PC-9 (cell line): ENCODE results near the gene LAP3. TPM values are rescaled to one million over a fixed set of nuclear protein-coding genes. Genes with fewer than 3 reads are reported as not detected.
A peak's percentile ranks its signal among the peaks of the same experiment; 100 is the strongest.

Source experiments
- BruUV-seq: library from RNA; stranded (reverse); fragments of 400-500 nt; replicated peaks from 2 replicates; lab custom pipeline; 2021; lab: Mats Ljungman, UMichigan
- CTCF ChIA-PET: fragments of 300-600 bp; sonication (Branson Sonifier 250); formaldehyde crosslinking; loops from one replicate; lab custom pipeline; 2022; ENCODE audit warnings: antibody characterized with exemption; lab: Charles Lee
- POLR2A ChIA-PET: fragments of 300-600 bp; sonication (Branson Sonifier 250); formaldehyde crosslinking; loops from one replicate; lab custom pipeline; 2022; ENCODE audit warnings: antibody characterized with exemption; ENCODE audit not compliant: unreplicated experiment; lab: Charles Lee
- DNase-seq, 2 experiments: peaks; one replicate each; pipeline versions ENCODE4 v3.0.0 to v3.0.0-alpha.2; 2015 to 2022; ENCODE audit warnings: mixed read lengths in 1 of 2
- H2AFZ ChIP-seq: fragments of 200-600 bp; sonication (generic); 2 replicates; pipeline ENCODE4 v1.8.1; 2017; ENCODE audit warnings: antibody characterized with exemption
- H3F3A ChIP-seq: fragments of 200-600 bp; sonication (generic); 2 replicates; pipeline ENCODE4 v1.8.1; 2017; ENCODE audit warnings: antibody characterized with exemption, mild to moderate bottlenecking, low read depth; ENCODE audit not compliant: insufficient read depth
- H3K27ac ChIP-seq: fragments of 200-600 bp; sonication (generic); 2 replicates; pipeline ENCODE4 v1.6.1; 2016; ENCODE audit warnings: mixed run types
- H3K27me3 ChIP-seq: fragments of 200-600 bp; sonication (generic); 2 replicates; pipeline ENCODE4 v1.6.1; 2016; ENCODE audit warnings: low read depth, mixed run types; ENCODE audit not compliant: insufficient read depth
- H3K36me3 ChIP-seq: fragments of 200-600 bp; sonication (generic); 2 replicates; pipeline ENCODE4 v1.6.1; 2016; ENCODE audit warnings: low read depth, mixed run types
- H3K4me1 ChIP-seq: fragments of 200-600 bp; sonication (generic); replicated peaks from 2 replicates; pipeline ENCODE4 v1.6.1; 2016; ENCODE audit warnings: mixed run types; ENCODE audit not compliant: insufficient read depth
- H3K4me2 ChIP-seq: fragments of 200-600 bp; sonication (generic); 2 replicates; pipeline ENCODE4 v1.6.1; 2017; ENCODE audit warnings: mixed run types
- H3K4me3 ChIP-seq: fragments of 200-600 bp; sonication (generic); 2 replicates; pipeline ENCODE4 v1.6.1; 2016; ENCODE audit warnings: mixed run types
- H3K79me2 ChIP-seq: fragments of 200-600 bp; sonication (generic); 2 replicates; pipeline ENCODE4 v1.6.1; 2017; ENCODE audit warnings: low read depth, mixed run types
- H3K9me2 ChIP-seq: fragments of 200-600 bp; sonication (generic); 2 replicates; pipeline ENCODE4 v1.8.1; 2017; ENCODE audit warnings: mild to moderate bottlenecking; ENCODE audit not compliant: insufficient read depth
- H3K9me3 ChIP-seq: fragments of 200-600 bp; sonication (generic); 2 replicates; pipeline ENCODE4 v1.8.1; 2016; ENCODE audit warnings: low read depth; ENCODE audit not compliant: insufficient read depth
- H4K20me1 ChIP-seq: fragments of 200-600 bp; sonication (generic); 2 replicates; pipeline ENCODE4 v1.8.1; 2017; ENCODE audit not compliant: insufficient read depth
- CTCF ChIP-seq: fragments of 200-600 bp; sonication (generic); conservative IDR thresholded peaks from 2 replicates; pipeline ENCODE4 v1.6.1; 2017; ENCODE audit warnings: mixed run types, antibody characterized with exemption, mild to moderate bottlenecking, moderate library complexity
- EZH2 ChIP-seq: fragments of 200-600 bp; sonication (generic); IDR thresholded peaks from 2 replicates; pipeline ENCODE4 v1.8.0; 2017; ENCODE audit warnings: antibody characterized with exemption, low read depth
- intact Hi-C: fragments of 100-400 bp; cut with micrococcal nuclease; formaldehyde crosslinking; loops from one replicate; pipeline ENCODE4 v1.10.0; 2022; ENCODE audit not compliant: unreplicated experiment
- total RNA-seq: library from RNA; stranded (reverse); gene quantifications from 2 replicates; pipeline ENCODE4 v1.2.3, GENCODE V29; 2021

The LAP3 gene
- total RNA-seq, 1 experiment from 2014 or later: 43.9 TPM

- ChIA-PET CTCF (no interaction called here), POLR2A (interaction anchor here (0.7 kb wide), 1 partner anchor 35 kb away, joined by 3 read pairs; no protein-coding TSS in a partner anchor)
- no peaks in the 10 kb centered on the region for H3K79me2 ChIP-seq
- H3K9me3 ChIP-seq: no peaks in the 10 kb centered on the region
- no peak for DNase-seq
- BruUV-seq: no TSS peak
- no peaks in the 10 kb centered on the region; the same call in 1 of the 2 replicates for H4K20me1 ChIP-seq
- H3K4me2 ChIP-seq: no peak overlapping the region
- intact Hi-C loops: loop anchor here (10.0 kb wide), 1 partner anchor 958 kb away; no protein-coding TSS in a partner anchor
- no peaks in the 10 kb centered on the region for H3K9me2 ChIP-seq
- H3K27me3 ChIP-seq: no peaks in the 10 kb centered on the region
- H3K4me1 ChIP-seq: no peaks in the 10 kb centered on the region
- H3K4me3 ChIP-seq: no peak overlapping the region
- no peak for TF ChIP-seq CTCF
- TF ChIP-seq EZH2: no peak
- H3K36me3 ChIP-seq: 0 out of 2 replicates have a peak, but pooled peaks cover 4% of the 10 kb centered on the region
- no peaks in the 10 kb centered on the region for H3F3A ChIP-seq
- H3K27ac ChIP-seq: no peak overlapping the region
- no peak overlapping the region for H2AFZ ChIP-seq
Measured at GRCh38 chr4:17636341-17636695, 59.3 kb downstream of the LAP3 start.

DNA sequence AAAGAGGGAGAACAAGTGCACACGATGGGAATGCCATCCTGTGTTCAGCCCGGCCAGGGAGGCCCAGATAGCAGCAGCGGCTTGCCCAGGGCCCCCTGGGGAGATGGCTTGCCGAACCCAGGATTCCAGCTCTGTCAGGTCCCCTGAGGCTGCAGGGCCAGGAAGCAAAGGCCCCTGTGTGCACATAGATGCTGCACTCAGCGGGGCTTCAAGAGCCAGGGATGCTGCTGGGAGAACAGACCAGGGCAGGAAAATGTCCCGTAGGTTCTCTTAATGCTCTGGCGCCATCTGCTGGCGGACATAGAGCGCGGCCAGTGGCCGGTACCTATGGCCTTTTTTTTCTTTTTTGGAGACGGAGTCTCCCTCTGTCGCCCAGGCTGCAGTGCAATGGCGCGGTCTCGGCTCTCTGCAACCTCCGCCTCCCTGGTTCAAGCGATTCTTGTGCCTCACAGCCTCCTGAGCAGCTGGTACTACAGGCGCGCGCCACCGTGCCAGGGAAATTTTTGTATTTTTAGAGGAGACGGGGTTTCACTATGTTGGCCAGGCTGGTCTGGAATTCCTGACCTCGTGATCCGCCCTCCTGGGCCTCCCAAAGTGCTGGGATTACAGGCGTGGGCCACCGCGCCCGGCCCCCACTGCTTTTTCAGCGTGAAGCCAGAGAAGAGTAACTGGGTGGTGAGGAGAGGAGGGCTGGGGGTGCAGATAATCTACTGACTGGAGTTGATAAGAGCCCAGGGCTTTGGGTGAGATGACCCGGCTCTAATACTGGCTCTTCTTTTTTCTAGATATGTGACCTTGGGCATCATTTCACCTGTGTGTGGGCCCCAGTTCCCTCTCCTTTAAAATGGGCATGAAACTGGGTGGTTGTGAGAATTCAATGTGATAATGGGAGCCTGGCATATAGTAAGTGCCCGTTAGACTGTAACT is 60.0 kb downstream of the LAP3 start:
- ChIA-PET CTCF (no interaction called here), POLR2A (no interaction called here)
- H3K4me3 ChIP-seq: no peak overlapping the region
- no peaks in the 10 kb centered on the region for H3K4me1 ChIP-seq
- BruUV-seq: no TSS peak
- H2AFZ ChIP-seq: no peak overlapping the region
- no peaks in the 10 kb centered on the region for H3F3A ChIP-seq
- H3K79me2 ChIP-seq: no peaks in the 10 kb centered on the region
- 0 out of 2 replicates have a peak, but pooled peaks cover 4% of the 10 kb centered on the region for H3K36me3 ChIP-seq
- intact Hi-C loops: loop anchor here (1.0 to 10.0 kb wide), 2 partner anchors 88 to 958 kb away; no protein-coding TSS in a partner anchor
- TF ChIP-seq CTCF (peak; percentile 80), EZH2 (no peak)
- H3K27ac ChIP-seq: no peak overlapping the region
- no peaks in the 10 kb centered on the region for H3K9me2 ChIP-seq
- H3K9me3 ChIP-seq: no peaks in the 10 kb centered on the region
- no peak overlapping the region for H3K4me2 ChIP-seq
- peak; percentile 39 to 69 for DNase-seq
- H3K27me3 ChIP-seq: no peaks in the 10 kb centered on the region
- no peaks in the 10 kb centered on the region; the same call in 1 of the 2 replicates for H4K20me1 ChIP-seq

DNA sequence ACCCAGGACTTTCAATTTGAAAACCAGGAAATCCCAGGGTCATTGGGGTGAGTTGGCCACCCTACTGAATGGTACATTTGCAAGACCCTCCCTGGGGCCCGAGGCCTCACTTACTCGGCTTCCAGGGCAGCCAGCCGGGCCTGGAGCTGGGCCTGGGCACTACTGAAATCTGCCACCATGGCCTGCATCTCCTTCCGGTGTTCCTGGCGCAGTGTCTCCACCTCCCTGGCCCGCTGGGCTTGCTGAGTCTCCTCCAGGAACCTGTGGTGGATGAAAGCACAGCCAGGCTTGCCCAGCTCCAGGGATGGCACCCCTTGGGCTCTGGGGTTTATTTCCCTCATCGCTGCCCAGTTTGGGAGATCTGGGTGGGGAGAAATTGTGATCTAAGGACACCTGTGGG is 62.1 kb downstream of the LAP3 start:
- Histone ChIP-seq H4K20me1 (no peaks in the 10 kb centered on the region; the same call in 1 of the 2 replicates), H3K4me1 (no peaks in the 10 kb centered on the region), H3K27me3 (no peaks in the 10 kb centered on the region), H3F3A (no peaks in the 10 kb centered on the region), H3K27ac (no peak overlapping the region), H3K9me3 (no peaks in the 10 kb centered on the region), H3K36me3 (no peaks in the 10 kb centered on the region), H3K9me2 (no peaks in the 10 kb centered on the region), H2AFZ (no peak overlapping the region), H3K4me2 (no peak overlapping the region), H3K4me3 (no peak overlapping the region), H3K79me2 (no peaks in the 10 kb centered on the region)
- ChIA-PET POLR2A (no interaction called here), CTCF (no interaction called here)
- DNase-seq: no peak
- no TSS peak for BruUV-seq
- intact Hi-C loops: loop anchor here (10.0 kb wide), 1 partner anchor 956 kb away; no protein-coding TSS in a partner anchor
- TF ChIP-seq EZH2: no peak
- TF ChIP-seq CTCF: no peak
